ENCODE measurements around the gene UBE2QL1.

UBE2QL1 gene

GRCh38 chr5:6430418-6431028 is 18.1 kb upstream of the UBE2QL1 start:
- DNase-seq: no peak

GRCh38 chr5:6431214-6432195 is 17.2 kb upstream of the UBE2QL1 start:
- DNase-seq: no peak

- DNase-seq: no peak
These were observed 16.5 kb upstream of the UBE2QL1 start for GRCh38 chr5:6432206-6432605.

GRCh38 chr5:6434731-6435130 is 13.9 kb upstream of the UBE2QL1 start:
- no peak for DNase-seq

- no peak for DNase-seq
These were observed 13.3 kb upstream of the UBE2QL1 start for GRCh38 chr5:6435356-6435755.

GRCh38 chr5:6436715-6437331 is 11.8 kb upstream of the UBE2QL1 start:
- DNase-seq: no peak

- no peak for DNase-seq
These were observed 8.8 kb upstream of the UBE2QL1 start for GRCh38 chr5:6439588-6440550.

GRCh38 chr5:6442333-6442732 is 6.3 kb upstream of the UBE2QL1 start:
- no peak for DNase-seq

- DNase-seq: no peak
These were observed 5.3 kb upstream of the UBE2QL1 start for GRCh38 chr5:6443326-6443725.

GRCh38 chr5:6446042-6446441 is 2.6 kb upstream of the UBE2QL1 start:
- no peak for DNase-seq

- no peak for DNase-seq
These were observed 1.9 kb upstream of the UBE2QL1 start for GRCh38 chr5:6446626-6447309.

- no peak for DNase-seq
These were observed 1.1 kb upstream of the UBE2QL1 start for GRCh38 chr5:6447384-6448140.

- no peak for DNase-seq
These were observed 543 bp upstream of the UBE2QL1 start for GRCh38 chr5:6448141-6448491.

- no peak for DNase-seq
These were observed 953 bp downstream of the UBE2QL1 start for GRCh38 chr5:6449465-6450158.

GRCh38 chr5:6450319-6450833 is 1.7 kb downstream of the UBE2QL1 start:
- DNase-seq: no peak

- no peak for DNase-seq
These were observed 4.2 kb downstream of the UBE2QL1 start for GRCh38 chr5:6452622-6453504.

- no peak for DNase-seq
These were observed 5.4 kb downstream of the UBE2QL1 start for GRCh38 chr5:6453937-6454560.

GRCh38 chr5:6454628-6455053 is 6.0 kb downstream of the UBE2QL1 start:
- DNase-seq: no peak

Measured in activated CD8-positive, alpha-beta memory T cell treated with anti-CD3 and anti-CD28 coated beads, Interleukin-2, amount 50 U/mL, for 4 hours (primary cell).